SHP77 (cell line): ENCODE results near the gene TBCD.

Experiments
- DNase-seq, 2 experiments: peaks; one replicate each; lab custom pipeline; 2025; lab: John Stamatoyannopoulos, UW

TBCD gene

DNA sequence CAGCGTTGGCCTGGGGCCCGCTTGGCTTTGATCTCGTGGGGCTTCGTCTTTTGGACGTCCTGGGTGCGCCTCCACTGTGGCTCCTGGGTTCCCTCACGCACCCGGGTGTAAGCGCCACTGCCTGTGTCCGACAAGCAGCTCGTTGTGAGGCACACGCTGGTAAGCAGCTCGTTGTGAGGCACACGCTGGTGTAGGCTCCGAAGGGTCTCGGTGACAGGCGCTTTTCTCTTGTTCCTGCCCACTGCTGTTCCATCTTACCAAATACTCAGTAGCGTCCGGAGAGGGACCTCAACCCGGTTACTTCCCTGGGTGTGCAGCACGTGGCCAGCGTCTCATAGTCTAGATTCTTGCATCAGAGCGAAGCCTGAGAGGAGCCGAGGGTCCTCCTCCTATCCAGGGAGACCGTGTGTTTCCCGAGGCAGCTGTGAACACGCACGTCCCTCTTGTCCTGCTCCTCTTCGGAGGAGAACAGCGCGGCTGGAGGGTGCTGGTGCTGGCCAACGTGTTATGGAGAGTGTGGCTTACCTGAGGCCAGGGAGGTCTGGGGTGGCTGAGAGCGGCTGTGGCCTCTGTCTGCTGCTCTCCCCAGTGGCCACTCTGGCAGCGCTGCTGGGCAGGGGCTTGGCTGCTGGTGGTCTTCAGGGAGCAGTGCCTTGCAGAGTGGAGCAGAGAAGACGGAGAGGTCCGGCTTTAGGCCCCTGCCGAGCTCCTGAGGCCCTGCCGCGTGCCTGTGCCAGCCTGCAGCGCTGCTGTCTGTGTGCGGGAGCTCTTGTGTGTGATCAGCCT lies 120.1 kb downstream of the TBCD start:
- DNase-seq, result no peak

DNA sequence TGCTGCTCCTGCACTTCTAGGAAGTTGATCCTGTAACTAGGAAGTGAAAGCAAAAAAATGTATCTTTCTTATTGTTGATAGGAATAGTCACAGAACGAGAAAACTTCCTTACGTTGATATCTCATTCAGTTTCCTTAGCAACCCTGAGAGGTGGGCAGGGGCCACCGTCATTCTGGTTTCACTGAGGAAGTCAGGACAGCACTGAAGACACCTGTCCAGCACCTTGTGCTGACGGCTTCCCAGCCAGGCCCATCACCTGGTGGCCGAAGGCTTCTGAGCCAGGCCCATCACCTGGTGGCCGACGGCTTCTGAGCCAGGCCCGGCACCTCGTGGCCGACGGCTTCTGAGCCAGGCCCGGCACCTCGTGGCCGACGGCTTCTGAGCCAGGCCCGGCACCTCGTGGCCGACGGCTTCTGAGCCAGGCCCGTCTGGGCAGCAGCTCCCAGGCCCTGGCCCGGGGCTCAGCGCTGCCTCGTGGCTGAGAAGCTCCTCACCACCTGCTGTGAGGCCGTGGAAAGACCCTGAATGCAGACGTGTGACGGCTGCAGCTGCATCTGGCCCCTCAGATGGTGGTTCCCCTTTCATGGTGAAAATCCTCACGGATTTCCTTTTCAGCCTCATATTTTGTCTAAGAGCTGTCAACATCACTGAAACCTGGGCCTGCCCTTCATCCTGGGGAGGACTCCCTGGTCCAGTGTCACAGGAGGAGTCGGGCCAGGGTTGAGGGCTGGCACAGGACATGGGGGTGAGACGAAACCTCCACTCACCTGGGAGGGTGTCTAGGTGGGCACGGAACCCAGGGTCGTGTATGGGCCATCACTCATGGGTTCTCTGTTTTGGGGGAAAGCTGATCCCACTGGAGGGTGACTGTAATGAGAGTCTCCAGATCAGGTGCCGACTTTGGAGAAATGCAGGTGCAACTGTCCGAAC lies 121.0 kb downstream of the TBCD start:
- DNase-seq, result no peak

DNA sequence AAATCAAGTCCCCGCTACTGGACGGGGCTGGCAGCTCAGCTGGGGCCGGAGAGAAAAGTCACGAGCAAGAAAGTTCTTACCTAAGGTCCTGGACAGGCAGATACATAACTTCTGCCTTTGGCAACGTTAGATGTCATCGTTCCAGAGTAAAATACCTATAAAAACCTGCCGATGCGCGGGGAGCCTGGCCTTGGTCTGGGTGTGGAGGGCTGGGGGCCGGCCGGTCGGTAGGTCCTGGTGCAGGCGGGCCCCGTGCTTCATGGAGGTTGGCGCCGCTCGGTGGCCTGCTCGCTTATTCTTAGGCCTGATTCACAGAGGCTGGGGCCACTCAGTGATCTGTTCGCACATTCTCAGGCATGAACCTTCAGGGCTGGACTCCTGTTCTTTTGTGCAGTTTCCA lies 121.7 kb downstream of the TBCD start:
- no peak for DNase-seq

DNA sequence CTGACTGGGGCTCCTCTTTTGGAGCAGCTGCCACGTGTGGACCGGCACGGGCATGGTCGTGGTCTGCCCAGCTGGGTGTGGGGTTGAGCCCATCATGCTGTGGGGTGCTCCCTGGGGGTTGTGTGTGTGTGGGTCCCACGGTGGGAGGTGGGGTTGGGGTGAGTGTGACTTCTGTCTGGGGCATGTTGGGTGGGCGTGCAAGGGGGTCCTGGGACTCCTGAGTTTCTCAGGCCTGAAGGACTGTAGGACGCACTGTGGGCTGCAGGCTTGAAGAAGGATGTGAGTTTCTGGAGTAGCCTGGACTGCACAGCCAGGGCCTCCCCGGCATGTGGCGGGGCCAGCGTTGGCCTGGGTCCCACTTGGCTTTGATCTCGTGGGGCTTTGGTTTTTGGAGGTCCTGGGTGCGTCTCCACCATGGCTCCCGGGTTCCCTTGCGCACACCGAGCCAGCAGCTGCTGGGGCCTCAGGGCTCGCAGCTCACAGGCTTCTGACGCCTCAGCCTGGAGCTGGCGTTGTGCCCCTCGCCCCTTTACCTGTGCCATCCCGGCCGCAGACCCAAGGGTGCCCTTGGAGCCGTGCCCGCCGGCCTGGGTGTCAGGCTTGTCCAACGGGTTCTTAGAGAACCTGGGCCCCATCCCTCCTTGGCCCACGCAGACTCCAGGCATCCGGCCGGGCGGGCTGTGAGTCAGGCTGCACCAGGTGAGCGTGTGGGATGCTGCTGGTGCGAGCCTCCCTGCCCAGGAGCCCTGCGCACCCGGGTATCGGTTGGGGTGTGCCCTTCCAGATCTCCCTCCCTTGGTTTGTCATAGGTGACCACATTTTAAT lies 122.4 kb downstream of the TBCD start:
- DNase-seq, result no peak

DNA sequence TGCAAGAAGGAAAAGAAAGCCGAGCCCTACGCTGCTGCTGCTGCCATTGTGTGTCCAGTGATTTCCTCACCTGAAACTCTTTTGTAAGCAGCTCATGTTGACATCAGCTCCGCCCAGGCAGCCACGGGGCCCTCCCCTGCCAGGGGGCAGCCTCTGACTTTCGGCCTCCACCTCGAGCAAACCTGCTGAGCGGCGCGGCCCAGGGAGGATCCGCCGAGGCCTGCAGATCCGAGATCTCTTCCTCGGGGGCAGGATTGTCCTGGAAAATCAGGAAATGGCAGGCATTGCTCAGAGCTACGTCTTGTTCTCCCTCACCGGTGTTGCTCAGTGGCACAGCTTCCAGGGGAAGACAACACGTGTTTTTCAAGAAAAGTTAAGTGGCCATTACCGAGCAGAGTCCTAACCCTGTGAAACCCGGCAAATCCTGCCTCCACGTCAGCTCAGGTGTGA lies 123.6 kb downstream of the TBCD start:
- no peak for DNase-seq

- no peak for DNase-seq
Observed at GRCh38 chr17:82876149-82876548, 124.3 kb downstream of the TBCD start.

GRCh38 chr17:82876602-82877379 lies 124.9 kb downstream of the TBCD start:
- no peak for DNase-seq

GRCh38 chr17:82878527-82878926 lies 126.7 kb downstream of the TBCD start:
- no peak for DNase-seq

- no peak for DNase-seq
Observed at GRCh38 chr17:82879241-82879640, 127.4 kb downstream of the TBCD start.

- DNase-seq, result no peak
Observed at GRCh38 chr17:82880620-82881323, 128.9 kb downstream of the TBCD start.

GRCh38 chr17:82881324-82881823 lies 129.5 kb downstream of the TBCD start:
- DNase-seq, result no peak

DNA sequence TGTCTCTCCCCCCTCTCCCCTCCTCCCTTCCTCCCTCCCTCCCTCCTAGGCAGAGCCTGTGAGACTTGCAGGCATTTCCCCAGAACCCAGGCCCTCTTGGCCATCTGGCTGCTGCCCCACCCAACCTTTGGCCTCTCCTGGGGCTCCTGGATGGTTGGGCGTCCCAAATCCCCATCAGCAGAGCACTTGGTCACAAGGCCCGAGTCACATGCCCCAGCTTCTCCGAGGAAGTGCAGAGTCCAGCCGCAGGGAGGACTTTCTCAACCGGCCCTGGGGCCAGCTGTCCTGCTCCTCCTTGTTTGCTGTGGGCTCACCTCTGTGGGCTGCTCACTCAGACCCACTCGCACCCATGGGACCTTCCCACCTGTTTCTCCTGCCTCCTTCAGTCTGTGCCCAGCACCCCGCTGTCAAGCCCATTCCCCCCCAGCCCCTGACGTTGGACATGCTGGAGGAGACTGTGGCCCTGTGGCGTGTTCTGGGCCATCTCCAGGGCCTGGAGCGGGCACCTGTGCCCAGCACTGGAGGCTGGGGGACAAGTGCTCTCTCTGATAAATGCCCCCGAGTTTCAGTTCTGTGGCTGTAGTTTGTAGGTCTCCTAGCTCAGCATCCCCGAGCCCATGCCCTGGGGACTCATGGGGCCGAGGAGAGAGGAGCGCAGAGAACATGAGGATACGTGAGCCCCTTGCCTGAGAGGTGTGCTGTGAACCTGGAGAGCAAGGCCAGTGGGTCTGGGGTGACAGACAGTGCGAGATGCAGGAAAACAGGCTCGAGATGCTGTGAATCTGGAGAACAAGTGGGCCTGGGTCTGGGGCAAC lies 130.2 kb downstream of the TBCD start:
- no peak for DNase-seq

DNA sequence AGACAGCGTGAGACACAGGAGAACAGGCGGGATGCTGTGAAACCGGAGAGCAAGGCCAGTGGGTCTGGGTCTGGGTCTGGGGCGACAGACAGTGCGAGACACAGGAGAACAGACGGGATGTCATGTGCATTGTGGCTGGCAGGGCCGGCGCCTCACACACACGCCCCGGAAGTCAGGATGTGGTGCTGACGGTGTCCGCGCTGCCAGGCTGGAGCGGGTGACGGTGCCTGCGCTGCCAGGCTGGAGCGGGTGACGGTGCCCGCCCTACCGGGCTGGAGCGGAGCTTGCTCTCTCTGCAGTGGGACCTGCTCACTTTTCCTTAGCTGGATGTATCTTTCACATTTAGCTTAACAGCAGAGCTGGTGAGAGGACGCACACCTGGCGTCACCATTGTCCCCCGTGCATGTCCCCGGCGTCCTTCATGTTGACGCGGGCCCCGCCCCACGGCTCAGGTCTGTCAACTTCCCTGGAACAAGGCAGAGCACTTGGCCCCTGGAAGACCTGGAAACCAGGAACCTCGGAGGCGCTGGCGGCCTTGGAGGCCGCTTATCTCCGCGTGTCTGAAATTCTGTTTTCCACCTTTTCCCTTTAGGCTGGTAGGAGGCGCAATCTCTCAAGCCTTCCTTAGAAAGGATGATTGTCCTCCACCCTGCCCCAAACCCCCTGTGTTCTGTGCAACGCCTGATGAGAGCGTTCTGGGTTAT lies 131.0 kb downstream of the TBCD start:
- no peak for DNase-seq

DNA sequence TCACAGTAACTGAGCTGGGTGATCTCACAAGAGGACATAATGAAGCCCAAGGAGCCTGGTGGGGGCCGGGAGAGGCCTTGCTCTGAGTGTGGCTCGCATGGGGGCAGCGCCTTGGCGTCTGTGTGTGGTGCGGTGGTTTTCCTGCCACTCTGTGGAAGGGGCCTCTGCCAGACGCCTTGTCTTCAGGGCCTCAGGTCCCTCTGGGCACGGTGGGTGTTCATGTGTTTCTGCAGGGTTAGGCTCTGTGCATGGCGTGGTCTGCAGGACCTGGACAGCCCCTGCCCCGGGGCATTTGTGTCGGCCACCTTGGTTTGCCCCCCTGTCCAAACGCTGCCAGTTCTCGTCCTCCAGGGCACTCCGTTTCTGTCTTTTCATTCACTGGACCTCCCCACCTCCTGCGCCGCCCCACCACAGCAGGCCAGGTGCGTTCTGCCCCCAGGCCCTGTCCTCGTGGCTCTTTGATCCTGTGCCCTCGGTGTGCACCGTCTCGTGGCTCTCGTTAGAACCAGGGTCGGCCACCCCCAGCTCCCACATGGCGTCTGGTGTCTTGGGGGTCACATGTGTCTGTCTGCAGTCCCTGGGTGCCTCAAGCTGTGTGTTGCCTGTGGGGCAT lies 131.7 kb downstream of the TBCD start:
- no peak for DNase-seq

- no peak for DNase-seq
Observed at GRCh38 chr17:82884341-82884969, 132.6 kb downstream of the TBCD start.

- no peak for DNase-seq
Observed at GRCh38 chr17:82884970-82885353, 133.1 kb downstream of the TBCD start.

GRCh38 chr17:82887255-82888164 lies 135.6 kb downstream of the TBCD start:
- DNase-seq, result no peak
